GM12891 (cell line): ENCODE data around the gene GAST.

ENCODE experiments used
- DNase-seq: peaks from one replicate; pipeline ENCODE4 v3.0.0; 2011; ENCODE audit warnings: low spot score; ENCODE audit not compliant: insufficient read length
- FAIRE-seq: peaks from 2 replicates; lab custom pipeline; 2011; peaks lifted over from hg19 to GRCh38; lab: Jason Lieb, UNC
- PAX5 ChIP-seq: IDR thresholded peaks from 2 replicates; pipeline ENCODE4 v1.6.1; 2011; ENCODE audit warnings: low read length, moderate library complexity, mild to moderate bottlenecking; ENCODE audit not compliant: insufficient read depth, severe bottlenecking
- POLR2A ChIP-seq: IDR thresholded peaks from 2 replicates; pipeline ENCODE4 v1.6.1; 2011; ENCODE audit warnings: low read depth, low read length, control low read depth
- POLR2AphosphoS5 ChIP-seq: IDR thresholded peaks from 2 replicates; pipeline ENCODE4 v1.6.1; 2011; ENCODE audit warnings: low read depth, low read length, control low read depth
- POU2F2 ChIP-seq: IDR thresholded peaks from 2 replicates; pipeline ENCODE4 v1.6.1; 2011; ENCODE audit warnings: low read depth, mild to moderate bottlenecking, control low read depth, low read length, moderate library complexity
- SPI1 ChIP-seq: IDR thresholded peaks from 2 replicates; pipeline ENCODE4 v1.6.1; 2011; ENCODE audit warnings: low read depth, low read length, control low read depth
- TAF1 ChIP-seq: IDR thresholded peaks from 2 replicates; pipeline ENCODE4 v1.6.1; 2011; ENCODE audit warnings: low read depth, low read length, control low read depth

GAST gene

DNA sequence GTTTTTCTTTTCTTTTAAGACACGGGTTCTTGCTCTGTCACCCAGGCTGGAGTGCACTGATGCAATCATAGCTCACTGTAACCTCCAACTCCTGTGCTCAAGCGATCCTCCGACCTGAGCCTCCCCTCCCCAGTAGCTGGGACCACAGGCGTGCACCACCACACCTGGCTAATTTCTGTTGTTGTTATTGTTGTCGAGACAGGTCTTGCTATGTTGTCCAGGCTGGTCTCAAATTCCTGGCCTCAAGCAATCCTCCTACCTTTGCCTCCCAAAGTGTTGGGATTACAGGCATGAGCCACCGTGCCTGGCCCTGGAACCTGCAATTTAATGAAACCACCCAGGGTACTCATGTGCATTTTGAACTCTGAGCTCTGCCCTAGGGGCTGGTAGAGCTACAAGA is 50.3 kb downstream of the GAST start:
- DNase-seq (no peak), FAIRE-seq (no peak)
- no peak for TF ChIP-seq POU2F2
- no peak for TF ChIP-seq POLR2AphosphoS5
- TF ChIP-seq SPI1, result no peak
- no peak for TF ChIP-seq PAX5
- TF ChIP-seq POLR2A, result no peak
- no peak for TF ChIP-seq TAF1

GRCh38 chr17:41762841-41763240 is 50.7 kb downstream of the GAST start:
- FAIRE-seq (no peak), DNase-seq (no peak)
- no peak for TF ChIP-seq PAX5
- no peak for TF ChIP-seq POLR2A
- TF ChIP-seq POU2F2, result no peak
- TF ChIP-seq POLR2AphosphoS5, result no peak
- TF ChIP-seq SPI1, result no peak
- TF ChIP-seq TAF1, result no peak

DNA sequence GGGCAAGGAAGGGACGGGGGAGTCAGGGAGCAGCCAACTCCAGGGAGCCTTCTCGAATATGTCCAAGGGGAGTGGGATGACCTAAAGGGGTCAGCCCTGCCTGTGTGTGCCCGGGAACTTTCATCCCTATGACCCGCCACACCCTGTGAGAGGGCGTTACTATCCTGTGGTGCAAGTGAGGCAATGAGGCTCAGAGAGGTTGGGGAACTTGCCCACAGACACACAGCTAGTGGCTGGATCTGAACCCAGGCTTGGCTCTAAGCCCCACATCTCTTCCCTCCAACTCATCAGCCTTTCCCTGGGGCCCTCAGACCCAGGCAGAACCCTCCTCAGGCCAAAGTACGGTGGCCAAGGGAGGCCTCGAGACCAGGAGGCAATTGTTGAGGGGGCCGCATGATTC is 51.2 kb downstream of the GAST start:
- FAIRE-seq, result no peak

More for the DNA sequence above, 51.2 kb downstream of the GAST start:
- TF ChIP-seq PAX5 (no peak), POLR2A (no peak), POU2F2 (no peak), POLR2AphosphoS5 (no peak), TAF1 (no peak), SPI1 (no peak)
- DNase-seq, result no peak
